Duodenal mucosa (tissue), 2 donors: ENCODE results near the gene EPS8L3.
"Not testable (repeated sequence)": the region's sequence is repeated elsewhere in the genome, so short reads cannot be mapped to it uniquely, and the experiment has no call there.

Experiments
- H3K27ac ChIP-seq: one replicate; pipeline ENCODE4 v1.7.0; 2013; ENCODE audit warnings: low read depth, low read length
- H3K27me3 ChIP-seq, 2 donors: one replicate each; pipeline ENCODE4 v1.7.0; 2013; ENCODE audit warnings: low read length in 2 of 2, control low read depth in 1 of 2; ENCODE audit not compliant: insufficient read depth in 2 of 2, control insufficient read depth in 1 of 2
- H3K36me3 ChIP-seq, 2 donors: one replicate each; pipeline ENCODE4 v1.7.0; 2013; ENCODE audit warnings: low read length in 2 of 2, control low read depth in 1 of 2; ENCODE audit not compliant: insufficient read depth in 2 of 2, control insufficient read depth in 1 of 2
- H3K4me1 ChIP-seq, 2 donors: one replicate each; pipeline ENCODE4 v1.7.0; 2013; ENCODE audit warnings: low read length in 2 of 2, control low read depth in 1 of 2; ENCODE audit not compliant: insufficient read depth in 2 of 2, control insufficient read depth in 1 of 2
- H3K4me3 ChIP-seq, 2 donors: one replicate each; pipeline ENCODE4 v1.7.0; 2013; ENCODE audit warnings: low read length in 2 of 2, low read depth in 1 of 2
- H3K9ac ChIP-seq, 2 donors: one replicate each; pipeline ENCODE4 v1.7.0; 2013; ENCODE audit warnings: low read length in 2 of 2, low read depth in 1 of 2
- H3K9me3 ChIP-seq, 2 donors: one replicate each; pipeline ENCODE4 v1.7.0; 2013; ENCODE audit warnings: low read length in 2 of 2, control low read depth in 1 of 2; ENCODE audit not compliant: control insufficient read depth in 1 of 2

Gene EPS8L3

DNA sequence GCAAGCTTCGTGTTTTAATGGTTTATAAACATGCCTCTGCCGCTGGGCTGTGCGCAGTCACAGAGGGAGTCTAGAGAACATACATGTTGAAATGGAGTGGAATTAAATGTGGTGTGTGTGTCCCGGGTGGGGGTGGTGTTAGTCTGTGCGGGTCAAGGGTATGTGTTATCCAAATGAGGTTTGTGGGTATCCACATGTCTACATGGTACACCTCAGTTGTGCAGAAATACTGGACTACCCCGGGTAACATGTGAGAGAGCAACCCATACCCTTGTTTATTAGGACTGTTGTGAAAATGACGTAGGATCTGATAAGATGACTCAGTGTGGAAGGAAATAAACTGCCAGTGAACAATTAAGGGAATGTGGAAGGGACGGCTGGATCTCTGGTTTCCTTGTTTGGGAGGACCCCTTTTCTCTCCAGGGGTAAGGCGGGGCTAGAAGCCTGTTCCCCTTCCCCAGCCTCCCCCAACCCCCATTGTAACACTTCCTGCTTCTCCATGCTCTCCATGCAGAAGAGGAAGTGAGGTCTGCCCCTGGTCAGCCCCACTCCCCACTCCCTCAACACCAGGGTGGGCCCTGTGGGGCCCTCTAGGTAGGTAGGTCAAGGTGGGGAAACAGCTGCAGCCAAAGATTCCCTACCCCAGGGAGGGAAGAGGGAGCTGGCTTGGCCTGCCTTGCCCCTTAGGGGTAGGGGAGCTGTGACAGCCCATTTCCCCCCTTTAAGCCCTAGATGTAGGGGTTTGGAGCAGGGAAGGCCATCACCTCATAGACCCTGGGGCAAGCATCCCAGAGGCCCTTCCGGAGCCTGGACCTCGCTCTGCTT is 690 bp downstream of the EPS8L3 start:
- Histone ChIP-seq H3K4me1 (peaks cover 64 to 70% of the 10 kb centered on the region in 2 donors), H3K27ac (peak overlapping the region; percentile 96), H3K9me3 (no peaks in the 10 kb centered on the region), H3K36me3 (peaks cover 19 to 36% of the 10 kb centered on the region in 2 donors), H3K9ac (peak overlapping the region; percentile 91 to 100), H3K27me3 (no peaks in the 10 kb centered on the region), H3K4me3 (peak overlapping the region; percentile 77 to 91)

DNA sequence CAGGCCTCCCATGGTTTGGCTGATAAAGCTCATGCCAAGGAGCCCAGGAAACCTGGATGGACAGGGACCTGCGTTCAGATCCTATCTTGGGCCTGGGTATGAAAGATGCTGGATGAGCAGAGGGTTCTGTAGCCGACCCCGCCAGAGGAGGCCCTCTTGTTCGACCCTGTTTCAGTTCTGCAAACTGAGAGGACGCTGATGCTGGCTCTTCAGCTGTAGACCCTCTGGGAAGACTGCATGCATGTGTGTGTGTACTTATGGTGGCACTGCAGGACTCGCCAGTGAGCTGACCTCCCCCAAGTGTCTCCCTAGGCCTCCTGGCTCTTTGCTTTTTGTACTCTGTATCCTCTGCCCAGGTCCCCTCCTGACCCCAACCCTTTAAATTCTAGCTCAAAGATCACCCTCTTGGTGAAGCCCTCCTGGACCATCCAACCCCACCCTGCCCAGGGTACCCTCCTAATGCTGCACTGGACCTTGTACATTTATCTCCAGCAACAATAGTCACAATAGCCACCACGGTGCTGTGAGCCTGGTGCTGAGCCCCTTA is 1.6 kb downstream of the EPS8L3 start:
- no peaks in the 10 kb centered on the region for H3K27me3 ChIP-seq
- peaks cover 55 to 60% of the 10 kb centered on the region in 2 donors for H3K4me1 ChIP-seq
- peak overlapping the region; percentile 53 for H3K27ac ChIP-seq
- no peaks in the 10 kb centered on the region for H3K9me3 ChIP-seq
- peaks cover 25 to 43% of the 10 kb centered on the region in 2 donors for H3K36me3 ChIP-seq
- peak overlapping the region; percentile 77 to 91 for H3K4me3 ChIP-seq
- H3K9ac ChIP-seq = peak overlapping the region; percentile 91 to 100

DNA sequence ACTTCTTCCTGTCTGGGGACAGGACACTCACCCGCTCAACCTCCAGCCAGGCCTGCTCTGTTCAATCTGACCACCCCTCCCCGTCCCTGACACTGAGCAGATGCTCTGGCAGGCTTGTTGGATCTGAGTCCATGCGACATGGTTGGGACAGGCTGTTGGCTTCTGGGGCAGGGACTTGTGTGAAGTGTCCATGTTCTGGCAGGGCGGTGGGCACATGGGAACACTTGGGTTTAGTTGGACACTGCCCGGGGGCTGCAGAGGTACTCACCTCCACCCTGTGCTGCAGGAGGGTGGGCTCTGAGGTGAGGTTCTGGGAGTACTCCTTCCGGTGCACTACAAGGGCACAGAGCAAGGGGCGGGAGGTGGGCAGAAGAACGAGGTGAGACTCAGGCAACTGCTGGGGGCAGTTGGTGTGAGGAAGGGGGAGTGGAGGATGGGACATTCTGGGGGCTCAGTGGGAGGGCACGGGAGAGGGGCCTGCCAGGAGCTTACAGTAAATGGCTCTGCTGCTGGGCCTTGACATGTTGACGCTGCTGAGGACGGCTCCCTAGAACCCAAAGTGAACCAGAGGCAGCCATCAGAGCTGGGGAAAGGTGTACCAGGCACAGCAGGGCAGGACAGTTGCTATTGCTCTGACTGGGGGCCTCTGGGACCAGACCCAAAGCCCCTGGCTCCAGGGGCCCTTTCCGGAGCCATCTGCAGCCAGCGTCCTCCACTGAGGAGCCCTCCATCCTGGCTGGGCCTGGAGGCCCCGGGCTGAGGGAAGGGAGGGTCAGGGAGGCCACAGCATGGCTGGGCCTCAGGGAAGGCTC is 2.3 kb downstream of the EPS8L3 start:
- peak overlapping the region; percentile 5 for H3K27ac ChIP-seq
- peak overlapping the region; percentile 77 to 91 for H3K4me3 ChIP-seq
- peak overlapping the region; percentile 91 to 100 for H3K9ac ChIP-seq
- H3K9me3 ChIP-seq = no peaks in the 10 kb centered on the region
- peaks cover 29 to 49% of the 10 kb centered on the region in 2 donors for H3K36me3 ChIP-seq
- no peaks in the 10 kb centered on the region for H3K27me3 ChIP-seq
- H3K4me1 ChIP-seq = peaks cover 48 to 57% of the 10 kb centered on the region in 2 donors

DNA sequence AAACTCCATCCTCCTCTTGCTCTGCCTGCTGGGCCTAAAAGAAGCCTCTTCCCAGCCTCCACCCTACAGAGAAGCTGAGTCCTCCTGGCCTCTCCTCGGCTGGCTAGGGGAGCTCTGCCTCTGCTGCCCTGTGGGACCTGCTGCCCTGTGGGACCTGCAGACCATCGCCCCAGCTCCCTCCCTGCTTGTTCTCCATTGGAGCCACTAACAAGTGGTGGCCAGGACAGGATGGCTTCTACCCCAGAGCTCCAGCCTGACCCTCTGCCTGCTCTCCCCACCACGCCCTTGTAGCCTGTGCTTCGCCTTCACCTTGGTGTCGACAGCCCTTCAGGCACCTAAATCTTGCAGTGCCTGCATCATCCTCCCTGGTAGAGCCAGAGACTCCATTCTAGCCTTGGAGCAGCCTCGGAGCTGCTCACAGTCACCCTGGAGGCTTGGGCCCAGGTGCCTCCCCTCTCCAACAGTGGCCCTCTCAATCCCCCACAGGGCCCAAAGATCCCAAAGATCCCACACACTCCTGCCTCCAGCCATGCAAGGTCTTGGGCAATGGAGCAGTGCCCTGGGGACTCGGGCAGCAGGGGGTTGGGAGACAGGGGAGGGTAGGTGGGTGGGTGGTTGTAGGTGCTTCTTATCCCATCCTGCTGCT is 3.0 kb downstream of the EPS8L3 start:
- Histone ChIP-seq H3K4me1 (peaks cover 42 to 54% of the 10 kb centered on the region in 2 donors), H3K9me3 (no peaks in the 10 kb centered on the region), H3K4me3 (peak overlapping the region; percentile 77 to 91), H3K27me3 (no peaks in the 10 kb centered on the region), H3K9ac (peak overlapping the region; percentile 4 to 91), H3K27ac (no peak overlapping the region), H3K36me3 (peaks cover 33 to 56% of the 10 kb centered on the region in 2 donors)

DNA sequence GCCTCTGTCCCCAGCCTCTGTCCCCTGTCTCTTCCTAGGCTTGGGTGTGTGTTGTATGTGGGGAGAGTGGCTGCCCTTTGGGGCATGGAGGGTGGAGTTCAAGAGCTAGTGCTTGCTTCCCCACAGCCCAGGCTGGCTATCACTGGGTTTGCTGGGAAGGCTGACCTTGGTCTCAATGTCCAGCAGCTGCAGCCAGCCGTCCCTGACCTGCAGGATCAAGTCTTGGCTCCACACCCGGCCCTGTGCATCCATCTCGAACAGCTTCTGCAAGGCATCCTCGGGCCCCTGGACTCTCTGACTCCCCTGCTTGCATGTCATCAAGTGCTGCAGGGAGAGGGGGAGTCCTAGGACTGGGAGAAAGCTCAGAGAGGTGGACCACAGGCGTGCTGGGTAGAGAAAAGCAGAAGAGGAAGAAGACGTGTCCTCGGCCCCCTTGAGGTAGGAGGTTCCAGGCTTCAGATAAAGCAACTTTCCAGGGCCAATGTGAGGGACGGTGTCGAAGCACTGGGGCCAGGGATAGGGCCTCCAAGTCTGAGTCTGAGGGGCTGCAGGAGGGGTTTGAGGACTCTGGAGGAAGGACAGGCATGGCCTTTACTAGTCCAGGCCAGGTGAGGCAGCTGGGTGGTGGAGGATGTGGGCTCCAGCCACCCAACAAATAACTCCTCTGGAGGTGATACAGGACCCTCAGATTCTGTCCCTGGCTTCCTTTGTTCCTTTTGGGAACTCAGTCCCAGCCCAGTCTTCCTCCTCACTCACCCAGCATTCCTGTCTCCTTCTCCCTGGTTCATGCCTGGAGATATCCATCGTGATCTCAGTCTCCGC is 4.0 kb downstream of the EPS8L3 start:
- no peak overlapping the region for H3K4me3 ChIP-seq
- H3K4me1 ChIP-seq = peaks cover 32 to 44% of the 10 kb centered on the region in 2 donors
- no peak overlapping the region for H3K9ac ChIP-seq
- H3K36me3 ChIP-seq = peaks cover 37 to 65% of the 10 kb centered on the region in 2 donors
- no peak overlapping the region for H3K27ac ChIP-seq
- no peaks in the 10 kb centered on the region for H3K27me3 ChIP-seq
- no peaks in the 10 kb centered on the region for H3K9me3 ChIP-seq

DNA sequence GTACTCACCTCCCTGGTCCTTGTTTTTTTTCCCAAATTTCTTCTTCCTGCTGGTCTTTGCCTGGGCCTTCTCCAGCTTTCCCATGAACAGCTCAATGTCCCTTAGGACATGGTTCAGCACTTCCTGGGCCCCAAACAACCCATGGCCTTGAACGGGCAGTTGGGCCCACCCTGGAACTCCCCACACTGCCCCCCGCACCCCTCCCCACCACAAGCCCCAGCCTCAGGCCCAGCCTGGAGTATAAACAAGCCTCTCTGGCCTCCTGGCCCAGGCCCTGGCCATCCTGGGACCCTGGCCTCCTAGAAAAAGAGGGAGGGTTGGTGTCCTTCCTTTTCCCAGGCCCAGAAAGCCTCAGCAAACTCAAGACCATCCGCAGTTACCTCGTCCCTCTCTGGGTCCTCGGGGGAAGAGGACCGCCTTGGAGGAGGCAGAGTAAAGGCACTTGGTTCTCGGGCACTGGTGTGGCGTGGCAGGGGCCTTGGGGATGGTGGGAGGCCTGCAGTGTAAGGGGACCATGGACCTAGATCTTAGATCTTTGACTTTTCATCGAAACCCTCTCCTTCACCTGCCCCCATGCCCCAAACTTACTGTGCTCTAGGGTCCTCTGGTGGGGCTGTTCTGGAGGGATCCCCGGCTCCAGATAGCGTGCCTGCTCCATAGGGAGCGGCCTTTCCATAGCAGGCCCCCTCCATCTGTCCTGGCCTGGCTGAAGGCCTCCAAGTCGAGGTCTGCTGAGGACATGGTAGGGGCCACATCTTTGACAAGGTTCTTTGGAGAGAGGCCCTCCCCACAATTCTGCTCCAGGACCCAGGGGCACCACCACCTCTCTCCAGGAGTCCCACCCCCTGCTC is 5.6 kb downstream of the EPS8L3 start:
- H3K9me3 ChIP-seq = no peaks in the 10 kb centered on the region
- H3K27ac ChIP-seq = no peak overlapping the region
- no peak overlapping the region for H3K4me3 ChIP-seq
- H3K9ac ChIP-seq = no peak overlapping the region
- peaks cover 45 to 81% of the 10 kb centered on the region in 2 donors for H3K36me3 ChIP-seq
- H3K4me1 ChIP-seq = peaks cover 23 to 31% of the 10 kb centered on the region in 2 donors
- no peaks in the 10 kb centered on the region for H3K27me3 ChIP-seq

DNA sequence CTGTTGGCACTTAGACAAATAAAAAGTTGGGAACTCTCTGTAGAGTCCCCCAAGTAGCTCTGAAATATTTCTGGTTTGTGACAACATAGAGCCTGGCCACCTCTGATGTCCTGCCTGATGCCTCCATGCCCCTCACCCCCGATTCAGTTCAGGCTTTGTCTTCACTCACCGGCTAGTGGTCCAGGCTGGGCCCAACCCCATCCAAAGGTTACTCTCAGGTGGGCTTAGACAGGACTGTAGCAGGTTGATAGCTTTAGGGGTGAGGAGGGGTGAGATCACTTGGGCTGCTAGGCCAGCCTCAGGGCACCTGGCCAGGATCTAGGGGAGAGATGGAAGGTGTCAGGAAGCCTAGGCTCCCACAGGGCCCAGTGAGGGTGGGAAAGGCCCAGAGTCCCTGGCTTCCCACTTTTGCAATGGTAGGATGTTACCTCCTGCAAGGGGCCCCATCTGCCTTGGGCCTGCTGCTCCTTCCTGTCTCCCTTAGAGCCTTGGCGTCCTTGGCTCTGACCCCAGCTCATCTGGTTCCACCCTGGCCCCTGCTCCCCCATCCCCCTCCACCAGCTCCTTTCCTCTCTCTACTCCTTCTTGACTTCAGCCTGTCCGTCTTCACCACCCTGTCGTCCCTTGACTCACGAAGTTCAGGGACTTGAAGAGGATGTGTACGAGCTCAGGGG is 6.7 kb downstream of the EPS8L3 start:
- Histone ChIP-seq H3K27ac (no peak overlapping the region), H3K4me3 (no peak overlapping the region), H3K27me3 (no peaks in the 10 kb centered on the region), H3K4me1 (peaks cover 15 to 27% of the 10 kb centered on the region in 2 donors), H3K9me3 (no peaks in the 10 kb centered on the region), H3K36me3 (peaks cover 54 to 92% of the 10 kb centered on the region in 2 donors), H3K9ac (no peak overlapping the region)

DNA sequence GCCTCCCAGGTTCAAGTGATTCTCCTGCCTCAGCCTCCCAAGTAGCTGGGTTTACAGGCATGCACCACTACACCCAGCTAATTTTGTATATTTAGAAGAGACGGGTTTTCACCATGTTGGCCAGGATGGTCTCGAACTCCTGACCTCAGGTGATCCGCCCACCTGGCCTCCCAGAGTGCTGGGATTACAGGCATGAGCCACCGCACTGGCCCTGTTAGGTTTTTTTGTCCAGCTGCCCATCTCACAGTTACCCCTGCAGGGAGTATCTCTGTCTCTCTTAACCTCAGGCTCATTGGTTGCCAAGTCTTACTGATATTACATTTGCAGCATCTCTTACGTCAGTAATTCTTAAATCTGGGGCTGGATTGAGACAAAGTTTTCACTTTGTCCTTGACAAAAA is 7.4 kb downstream of the EPS8L3 start:
- not testable (repeated sequence) for H3K27ac ChIP-seq, H3K9ac ChIP-seq, H3K4me3 ChIP-seq, H3K27me3 ChIP-seq, H3K9me3 ChIP-seq
- H3K4me1 ChIP-seq = peaks cover 9 to 22% of the 10 kb centered on the region in 2 donors
- H3K36me3 ChIP-seq = peaks cover 58 to 94% of the 10 kb centered on the region in 2 donors
